GM23338 (cell line): ENCODE results near the gene JUNB. TPM values are rescaled to one million over a fixed set of nuclear protein-coding genes. Genes with fewer than 3 reads are reported as not detected.

Experiments used
- ATAC-seq: fragments of 200-7000 bp; cut with Tn5 transposase; 3 replicates; pipeline ENCODE4 v1.9.1; 2020
- DNase-seq: peaks from one replicate; pipeline ENCODE4 v3.0.0-alpha.2; 2015; ENCODE audit warnings: low spot score
- H2AFZ ChIP-seq: fragments of 200-600 bp; sonication (generic); 2 replicates; pipeline ENCODE4 v1.8.0; 2016; ENCODE audit warnings: antibody characterized with exemption, mild to moderate bottlenecking, moderate library complexity
- H3F3A ChIP-seq: fragments of 200-600 bp; sonication (generic); replicated peaks from 2 replicates; pipeline ENCODE4 v1.8.0; 2017; ENCODE audit warnings: antibody characterized with exemption, mixed run types, low read depth
- H3K27ac ChIP-seq: fragments of 200-600 bp; sonication (generic); 2 replicates; pipeline ENCODE4 v1.6.1; 2016; ENCODE audit warnings: low read depth
- H3K27me3 ChIP-seq: fragments of 200-600 bp; sonication (generic); 2 replicates; pipeline ENCODE4 v1.8.0; 2016; ENCODE audit warnings: mild to moderate bottlenecking, mixed run types, moderate library complexity; ENCODE audit not compliant: insufficient read depth
- H3K36me3 ChIP-seq: fragments of 200-600 bp; sonication (generic); 2 replicates; pipeline ENCODE4 v1.8.0; 2016; ENCODE audit warnings: mild to moderate bottlenecking; ENCODE audit not compliant: insufficient read depth
- H3K4me1 ChIP-seq: fragments of 200-600 bp; sonication (generic); 2 replicates; pipeline ENCODE4 v1.8.0; 2016; ENCODE audit warnings: mild to moderate bottlenecking, moderate library complexity; ENCODE audit not compliant: insufficient read depth
- H3K4me2 ChIP-seq: fragments of 200-600 bp; sonication (generic); 2 replicates; pipeline ENCODE4 v1.7.1; 2017; ENCODE audit warnings: mixed run types
- H3K4me3 ChIP-seq: fragments of 200-600 bp; sonication (generic); 2 replicates; pipeline ENCODE4 v1.6.1; 2016; ENCODE audit warnings: mixed run types
- H3K79me2 ChIP-seq: fragments of 200-600 bp; sonication (generic); replicated peaks from 2 replicates; pipeline ENCODE4 v1.8.0; 2017; ENCODE audit warnings: mild to moderate bottlenecking; ENCODE audit not compliant: insufficient read depth
- H3K9me2 ChIP-seq: fragments of 200-600 bp; sonication (generic); 2 replicates; pipeline ENCODE4 v1.8.0; 2017; ENCODE audit not compliant: insufficient read depth
- H4K20me1 ChIP-seq: fragments of 200-600 bp; sonication (generic); replicated peaks from 2 replicates; pipeline ENCODE4 v1.8.0; 2017; ENCODE audit warnings: mild to moderate bottlenecking; ENCODE audit not compliant: insufficient read depth
- H3K27ac Mint-ChIP-seq: 2 replicates; pipeline ENCODE4 v1.8.0; 2020; ENCODE audit warnings: inconsistent platforms, mild to moderate bottlenecking, moderate library complexity, mixed read lengths
- H3K27me3 Mint-ChIP-seq: 3 replicates; pipeline ENCODE4 v1.8.0; 2022; ENCODE audit warnings: low read depth, mild to moderate bottlenecking, moderate library complexity, mixed read lengths, inconsistent platforms; ENCODE audit not compliant: insufficient read depth, poor library complexity
- H3K36me3 Mint-ChIP-seq: 3 replicates; pipeline ENCODE4 v1.8.0; 2021; ENCODE audit warnings: low read depth, mild to moderate bottlenecking, inconsistent platforms, moderate library complexity, mixed read lengths
- H3K4me1 Mint-ChIP-seq: 3 replicates; pipeline ENCODE4 v1.8.0; 2020; ENCODE audit warnings: mild to moderate bottlenecking, inconsistent platforms, mixed read lengths
- H3K4me3 Mint-ChIP-seq: 3 replicates; pipeline ENCODE4 v1.8.0; 2021; ENCODE audit warnings: moderate library complexity, mild to moderate bottlenecking, inconsistent platforms, mixed read lengths
- H3K9me3 Mint-ChIP-seq: 3 replicates; pipeline ENCODE4 v1.8.0; 2020; ENCODE audit warnings: moderate library complexity, mild to moderate bottlenecking, inconsistent platforms, mixed read lengths
- CREB1 ChIP-seq: fragments of 250-450 bp; sonication (Bioruptor Pico); IDR thresholded peaks from 2 replicates; pipeline ENCODE4 v1.5.0; 2020; ENCODE audit warnings: low read depth, mild to moderate bottlenecking, moderate library complexity
- CTCF ChIP-seq, 2 experiments: fragments of 200-600 bp in 1 of 2; sonication (generic) in 1 of 2; conservative IDR thresholded peaks; 2 replicates each; pipeline versions ENCODE4 v1.5.1 to v1.6.1; 2016 to 2017; ENCODE audit warnings: antibody characterized with exemption in 2 of 2, low read depth in 2 of 2, mild to moderate bottlenecking in 2 of 2, moderate library complexity in 1 of 2
- EZH2 ChIP-seq: fragments of 200-600 bp; sonication (generic); IDR thresholded peaks from one replicate; pipeline ENCODE4 v1.8.0; 2017; ENCODE audit warnings: antibody characterized with exemption, mild to moderate bottlenecking, low read depth; ENCODE audit not compliant: unreplicated experiment
- EZH2phosphoT487 ChIP-seq: fragments of 200-600 bp; sonication (generic); IDR thresholded peaks from one replicate; pipeline ENCODE4 v1.8.1; 2018; ENCODE audit warnings: antibody characterized with exemption; ENCODE audit not compliant: unreplicated experiment
- JUNB ChIP-seq: IDR thresholded peaks from one replicate; pipeline ENCODE4 v1.6.1; 2016; ENCODE audit warnings: antibody characterized with exemption; ENCODE audit not compliant: unreplicated experiment
- NANOG ChIP-seq: IDR thresholded peaks from 2 replicates; pipeline ENCODE4 v1.6.1; 2016; ENCODE audit warnings: antibody characterized with exemption, borderline replicate concordance
- REST ChIP-seq: IDR thresholded peaks from one replicate; pipeline ENCODE4 v1.6.1; 2018; ENCODE audit warnings: antibody characterized with exemption; ENCODE audit not compliant: unreplicated experiment
- STAT1 ChIP-seq: IDR thresholded peaks from one replicate; pipeline ENCODE4 v1.6.1; 2016; ENCODE audit warnings: antibody characterized with exemption; ENCODE audit not compliant: unreplicated experiment
- ZNF114 ChIP-seq: fragments of 250-450 bp; sonication (Bioruptor Pico); IDR thresholded peaks from 2 replicates; pipeline ENCODE4 v1.5.0; 2020; ENCODE audit warnings: mild to moderate bottlenecking, moderate library complexity
- ZNF331 ChIP-seq: fragments of 250-450 bp; sonication (Bioruptor Pico); IDR thresholded peaks from 2 replicates; pipeline ENCODE4 v1.5.0; 2020; ENCODE audit warnings: low read depth, mild to moderate bottlenecking, moderate library complexity
- ZNF462 ChIP-seq: fragments of 250-450 bp; sonication (Bioruptor Pico); IDR thresholded peaks from 2 replicates; pipeline ENCODE4 v1.5.0; 2020; ENCODE audit warnings: mild to moderate bottlenecking, moderate library complexity
- polyA plus RNA-seq: library from polyadenylated mRNA; unstranded; fragments of >200 nt; fragmentation: Nextera tagmentation; extraction: Ambion mirVana; gene quantifications from 2 replicates; pipeline ENCODE4 v1.2.1, GENCODE V29; 2016
- total RNA-seq: library from RNA; depleted of rRNA; stranded (reverse); fragments of >200 nt; shearing (Covaris generic); gene quantifications from 2 replicates; pipeline ENCODE4 v1.2.3, GENCODE V29; 2014

Gene JUNB
- total and polyA plus RNA-seq, 2 experiments from 2014 or later, result 7.7 to 20.2 TPM

GRCh38 chr19:12800466-12800770 lies 9.1 kb downstream of the JUNB start:
- no peak for TF ChIP-seq EZH2
- no peak for TF ChIP-seq EZH2phosphoT487
- no peak for TF ChIP-seq REST
- TF ChIP-seq NANOG, result no peak
- TF ChIP-seq STAT1, result no peak
- TF ChIP-seq CTCF (conservative IDR thresholded peaks at IDR 0.05; ENCODE audit: low read depth in 2 of 2), result no peak
- TF ChIP-seq ZNF331 (CRISPR knock-in tag), result no peak
- TF ChIP-seq ZNF114, result no peak
- TF ChIP-seq JUNB, result no peak
- no peak for TF ChIP-seq ZNF462 (CRISPR knock-in tag)
- TF ChIP-seq CREB1, result no peak
- H3K27ac ChIP-seq, result no peak overlapping the region
- no peaks in the 10 kb centered on the region for H3K9me3 Mint-ChIP-seq

More at GRCh38 chr19:12800466-12800770, 9.1 kb downstream of the JUNB start:
- no peak for DNase-seq
- Mint-ChIP-seq H3K4me1 (peaks cover 22% of the 10 kb centered on the region), H3K27ac (no peak overlapping the region), H3K36me3 (peaks cover 46% of the 10 kb centered on the region), H3K27me3 (peaks cover 4% of the 10 kb centered on the region), H3K4me3 (peak overlapping the region; percentile 93)
- Histone ChIP-seq H3K4me1 (peaks cover 16% of the 10 kb centered on the region), H3K4me2 (peak overlapping the region; percentile 97), H3K9me2 (no peaks in the 10 kb centered on the region), H3K36me3 (peaks cover 9% of the 10 kb centered on the region; the same call in 1 of the 2 replicates), H3F3A (peaks cover 22% of the 10 kb centered on the region), H3K79me2 (peaks cover 13% of the 10 kb centered on the region), H3K27me3 (peaks cover 10% of the 10 kb centered on the region), H2AFZ (no peak overlapping the region), H4K20me1 (no peaks in the 10 kb centered on the region), H3K4me3 (peak overlapping the region; percentile 99)
- no peak for ATAC-seq
